Calu3 (cell line): ENCODE measurements around the gene REXO4. TPM values are rescaled to one million over a fixed set of nuclear protein-coding genes. Genes with fewer than 3 reads are reported as not detected.

ENCODE experiments used
- BruUV-seq: library from RNA; stranded (reverse); fragments of 400-500 nt; replicated peaks from 2 replicates; lab custom pipeline; 2021; lab: Mats Ljungman, UMichigan
- CTCF ChIA-PET: fragments of 300-600 bp; sonication (Branson Sonifier 250); formaldehyde crosslinking; loops from one replicate; lab custom pipeline; 2022; ENCODE audit warnings: antibody characterized with exemption; lab: Charles Lee
- DNase-seq: peaks from one replicate; pipeline ENCODE4 v3.0.0; 2022
- H3K27ac Mint-ChIP-seq: one replicate; pipeline ENCODE4 v1.8.0; 2022; ENCODE audit warnings: mixed read lengths; ENCODE audit not compliant: unreplicated experiment
- H3K27me3 Mint-ChIP-seq: one replicate; pipeline ENCODE4 v1.8.0; 2022; ENCODE audit warnings: mixed read lengths; ENCODE audit not compliant: unreplicated experiment
- H3K36me3 Mint-ChIP-seq: one replicate; pipeline ENCODE4 v1.8.0; 2022; ENCODE audit warnings: mild to moderate bottlenecking, moderate library complexity, mixed read lengths; ENCODE audit not compliant: insufficient read depth, unreplicated experiment
- H3K4me1 Mint-ChIP-seq: one replicate; pipeline ENCODE4 v1.8.0; 2022; ENCODE audit warnings: mild to moderate bottlenecking, low read depth, mixed read lengths; ENCODE audit not compliant: unreplicated experiment
- H3K4me3 Mint-ChIP-seq: one replicate; pipeline ENCODE4 v1.8.0; 2022; ENCODE audit warnings: mild to moderate bottlenecking, low read depth, moderate library complexity, mixed read lengths; ENCODE audit not compliant: unreplicated experiment
- H3K9me3 Mint-ChIP-seq: one replicate; pipeline ENCODE4 v1.8.0; 2022; ENCODE audit warnings: low read depth, mixed read lengths; ENCODE audit not compliant: unreplicated experiment
- CTCF ChIP-seq: fragments of 200-600 bp; IDR thresholded peaks from one replicate; pipeline ENCODE4 v1.8.0; 2022; ENCODE audit warnings: antibody characterized with exemption; ENCODE audit not compliant: unreplicated experiment
- intact Hi-C: fragments of 100-400 bp; cut with micrococcal nuclease; formaldehyde crosslinking; loops from one replicate; pipeline ENCODE4 v1.10.0; 2022; ENCODE audit not compliant: unreplicated experiment
- total RNA-seq: library from RNA; stranded (reverse); gene quantifications from 2 replicates; pipeline ENCODE4 v1.2.3, GENCODE V29; 2022

The REXO4 gene
- total RNA-seq, 1 experiment from 2014 or later, result 23.4 TPM

DNA sequence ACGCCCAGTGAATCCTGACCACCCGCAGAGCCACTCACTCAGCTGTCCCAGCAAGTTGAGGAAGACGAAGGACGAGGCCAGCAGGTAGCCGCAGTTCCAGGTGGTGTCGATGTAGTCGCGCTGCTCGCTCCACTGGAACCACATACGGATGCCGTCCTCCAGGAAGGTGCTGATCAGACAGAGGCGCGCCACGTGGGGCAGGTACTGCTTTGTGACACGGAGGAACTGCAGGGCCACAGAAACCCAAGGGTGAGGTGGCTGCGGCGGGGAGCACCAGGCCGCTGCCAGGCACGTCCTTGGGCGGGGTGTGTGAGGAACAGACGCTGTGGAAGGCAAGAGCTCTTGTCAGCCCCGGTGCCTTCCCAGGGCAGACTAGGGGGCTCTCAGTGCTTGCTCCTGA, 50.6 kb downstream of the REXO4 start:
- intact Hi-C loops, result no loop called here
- TF ChIP-seq CTCF, result no peak
- peaks cover 13% of the 10 kb centered on the region for H3K4me1 Mint-ChIP-seq
- H3K4me3 Mint-ChIP-seq, result no peak overlapping the region
- peaks cover 32% of the 10 kb centered on the region for H3K36me3 Mint-ChIP-seq
- CTCF ChIA-PET, result no interaction called here
- no peaks in the 10 kb centered on the region for H3K27me3 Mint-ChIP-seq
- no peak for DNase-seq
- BruUV-seq, result no TSS peak
- no peaks in the 10 kb centered on the region for H3K9me3 Mint-ChIP-seq
- H3K27ac Mint-ChIP-seq, result no peak overlapping the region

GRCh38 chr9:133366435-133366834, 51.4 kb downstream of the REXO4 start:
- BruUV-seq, result no TSS peak
- Mint-ChIP-seq H3K36me3 (peaks cover 36% of the 10 kb centered on the region), H3K27ac (no peak overlapping the region), H3K4me3 (no peak overlapping the region), H3K27me3 (no peaks in the 10 kb centered on the region), H3K9me3 (no peaks in the 10 kb centered on the region), H3K4me1 (peaks cover 13% of the 10 kb centered on the region)
- CTCF ChIA-PET, result no interaction called here
- no peak for TF ChIP-seq CTCF
- intact Hi-C loops, result no loop called here
- DNase-seq, result no peak

GRCh38 chr9:133362359-133363044, 55.3 kb downstream of the REXO4 start:
- no peak overlapping the region for H3K27ac Mint-ChIP-seq
- CTCF ChIA-PET, result no interaction called here
- intact Hi-C loops, result no loop called here
- H3K4me3 Mint-ChIP-seq, result no peak overlapping the region
- no peak for TF ChIP-seq CTCF
- H3K9me3 Mint-ChIP-seq, result no peaks in the 10 kb centered on the region
- no peak for DNase-seq
- TSS peak; percentile 28 for BruUV-seq
- H3K27me3 Mint-ChIP-seq, result no peaks in the 10 kb centered on the region
- H3K4me1 Mint-ChIP-seq, result peaks cover 15% of the 10 kb centered on the region
- peaks cover 51% of the 10 kb centered on the region for H3K36me3 Mint-ChIP-seq

GRCh38 chr9:133361507-133362092, 56.2 kb downstream of the REXO4 start:
- H3K4me1 Mint-ChIP-seq, result peaks cover 15% of the 10 kb centered on the region
- H3K27me3 Mint-ChIP-seq, result no peaks in the 10 kb centered on the region
- H3K9me3 Mint-ChIP-seq, result no peaks in the 10 kb centered on the region
- CTCF ChIA-PET, result no interaction called here
- BruUV-seq, result no TSS peak
- no peak overlapping the region for H3K27ac Mint-ChIP-seq
- no peak for DNase-seq
- intact Hi-C loops, result no loop called here
- TF ChIP-seq CTCF, result no peak
- H3K4me3 Mint-ChIP-seq, result no peak overlapping the region
- H3K36me3 Mint-ChIP-seq, result peaks cover 58% of the 10 kb centered on the region
